GM12872 (cell line): Measurements from ENCODE around the gene SORCS3.

Experiments used
- TF ChIP-seq, protein P1 (sequence below): IDR thresholded peaks from 3 replicates; pipeline ENCODE4 v1.5.1; 2011; ENCODE audit warnings: low read depth, mild to moderate bottlenecking, low read length, moderate library complexity; ENCODE audit not compliant: insufficient read depth

Gene SORCS3

DNA sequence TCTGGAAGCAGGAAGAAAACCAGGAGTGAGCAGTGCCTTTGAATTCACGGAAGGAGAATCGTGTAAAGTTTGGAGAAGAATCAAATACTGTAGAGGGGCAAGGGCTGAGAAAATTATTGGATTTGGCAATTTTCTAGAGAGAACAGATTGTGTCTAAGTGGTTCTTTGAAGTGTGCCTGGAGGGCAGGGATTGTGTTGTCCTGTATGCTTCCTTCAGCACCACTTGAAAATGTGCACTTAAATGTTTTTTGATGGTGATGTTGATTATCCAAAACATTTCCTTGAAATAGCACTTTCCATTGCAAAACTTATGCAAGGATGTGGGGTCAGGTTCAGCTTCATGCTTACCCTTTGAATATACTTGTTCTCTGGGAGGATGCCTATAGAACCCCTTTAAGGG, 360.2 kb downstream of the SORCS3 start:
- TF ChIP-seq, protein P1, sequence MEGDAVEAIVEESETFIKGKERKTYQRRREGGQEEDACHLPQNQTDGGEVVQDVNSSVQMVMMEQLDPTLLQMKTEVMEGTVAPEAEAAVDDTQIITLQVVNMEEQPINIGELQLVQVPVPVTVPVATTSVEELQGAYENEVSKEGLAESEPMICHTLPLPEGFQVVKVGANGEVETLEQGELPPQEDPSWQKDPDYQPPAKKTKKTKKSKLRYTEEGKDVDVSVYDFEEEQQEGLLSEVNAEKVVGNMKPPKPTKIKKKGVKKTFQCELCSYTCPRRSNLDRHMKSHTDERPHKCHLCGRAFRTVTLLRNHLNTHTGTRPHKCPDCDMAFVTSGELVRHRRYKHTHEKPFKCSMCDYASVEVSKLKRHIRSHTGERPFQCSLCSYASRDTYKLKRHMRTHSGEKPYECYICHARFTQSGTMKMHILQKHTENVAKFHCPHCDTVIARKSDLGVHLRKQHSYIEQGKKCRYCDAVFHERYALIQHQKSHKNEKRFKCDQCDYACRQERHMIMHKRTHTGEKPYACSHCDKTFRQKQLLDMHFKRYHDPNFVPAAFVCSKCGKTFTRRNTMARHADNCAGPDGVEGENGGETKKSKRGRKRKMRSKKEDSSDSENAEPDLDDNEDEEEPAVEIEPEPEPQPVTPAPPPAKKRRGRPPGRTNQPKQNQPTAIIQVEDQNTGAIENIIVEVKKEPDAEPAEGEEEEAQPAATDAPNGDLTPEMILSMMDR, result no peak

DNA sequence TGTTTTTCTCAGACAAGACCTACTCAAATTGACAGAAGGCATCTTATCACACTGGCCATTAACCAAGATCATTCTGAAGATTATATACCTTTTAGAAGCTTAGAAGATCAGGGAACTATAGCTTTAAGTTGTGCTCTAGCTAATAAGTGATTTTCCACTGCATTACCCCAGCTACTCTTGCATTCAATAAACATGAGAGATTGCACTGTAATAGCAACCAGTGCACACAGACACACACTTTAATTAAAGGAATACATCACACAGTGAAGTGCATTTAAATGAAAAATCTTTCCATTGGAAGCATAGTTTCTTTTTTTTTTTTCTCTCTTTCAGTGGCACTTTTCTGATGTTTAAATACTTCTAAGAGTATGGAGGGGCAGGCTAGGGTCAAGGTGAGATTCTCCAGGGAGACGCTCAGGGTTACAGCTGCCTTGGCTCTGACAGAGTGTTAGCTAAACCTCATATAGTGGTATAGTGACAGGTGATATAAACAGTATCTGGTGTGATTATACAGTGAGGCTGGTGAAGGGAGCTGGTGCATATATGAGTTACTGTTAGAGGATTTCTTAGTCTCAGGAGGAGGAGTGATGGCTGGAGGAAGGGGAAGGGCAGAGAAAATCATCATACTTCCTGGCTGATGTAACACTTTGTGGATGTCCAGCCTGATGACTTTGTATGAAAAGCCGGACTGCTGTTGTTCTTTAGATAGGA, 369.5 kb downstream of the SORCS3 start:
- TF ChIP-seq, protein P1, result no peak

DNA sequence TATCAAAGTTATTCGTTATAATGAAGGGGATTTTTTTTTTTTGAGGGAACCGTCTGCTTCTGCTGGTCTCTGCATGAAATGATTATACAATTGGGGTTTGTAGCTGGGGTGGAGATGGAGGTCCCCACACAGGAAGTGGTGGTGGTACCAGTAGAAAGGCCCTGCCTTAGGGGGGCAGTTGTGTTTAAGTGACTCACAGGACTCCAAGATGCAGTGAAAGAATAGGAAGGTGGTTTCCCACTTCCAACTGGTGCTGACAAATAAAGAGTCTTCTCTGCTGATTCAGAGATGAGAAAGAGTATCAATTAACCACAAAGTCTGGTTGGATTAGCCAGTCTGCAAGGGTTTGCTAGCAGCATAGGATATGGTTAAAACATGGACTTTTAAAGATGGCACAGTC, 376.0 kb downstream of the SORCS3 start:
- TF ChIP-seq, protein P1, result no peak

DNA sequence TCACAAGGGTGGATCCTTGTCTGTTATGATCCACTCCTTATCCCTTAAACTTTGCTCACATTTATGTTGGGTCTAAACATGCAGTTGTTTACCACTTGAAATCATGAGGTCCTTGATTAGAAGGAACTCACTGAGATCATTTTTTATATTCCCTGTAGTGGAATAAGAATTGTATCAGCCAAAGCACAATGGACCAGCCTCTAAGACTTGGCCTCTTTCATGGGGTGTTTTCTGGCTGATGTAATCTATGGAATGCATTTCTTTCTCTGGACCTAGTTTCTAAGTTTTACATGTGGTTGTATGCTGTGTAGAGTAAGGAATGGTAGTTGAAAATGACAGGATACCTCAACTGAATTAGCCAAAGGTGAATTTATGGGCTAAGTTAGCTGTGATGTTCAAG, 376.6 kb downstream of the SORCS3 start:
- TF ChIP-seq, protein P1, result no peak

GRCh38 chr10:105023211-105024111, 382.4 kb downstream of the SORCS3 start:
- TF ChIP-seq, protein P1, result no peak

DNA sequence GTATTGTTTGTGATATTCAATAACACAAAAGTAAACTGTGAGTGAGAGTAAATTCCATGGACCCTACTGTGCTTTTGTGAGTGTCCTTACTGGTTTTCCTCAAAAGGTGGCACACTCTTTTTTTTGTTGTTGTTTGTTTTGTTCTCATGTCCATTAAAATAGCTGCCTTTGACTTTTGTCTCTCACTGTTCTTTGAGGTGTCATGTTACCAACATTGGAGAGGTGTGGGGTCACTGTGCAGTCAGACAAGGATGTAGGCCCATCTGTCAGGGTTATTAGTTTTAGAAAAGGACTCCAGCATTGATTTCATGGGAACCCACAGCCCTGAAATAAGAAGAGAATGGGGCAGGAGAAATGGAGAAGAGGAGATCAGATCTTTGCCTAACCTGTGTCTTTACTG, 383.1 kb downstream of the SORCS3 start:
- TF ChIP-seq, protein P1, result no peak

DNA sequence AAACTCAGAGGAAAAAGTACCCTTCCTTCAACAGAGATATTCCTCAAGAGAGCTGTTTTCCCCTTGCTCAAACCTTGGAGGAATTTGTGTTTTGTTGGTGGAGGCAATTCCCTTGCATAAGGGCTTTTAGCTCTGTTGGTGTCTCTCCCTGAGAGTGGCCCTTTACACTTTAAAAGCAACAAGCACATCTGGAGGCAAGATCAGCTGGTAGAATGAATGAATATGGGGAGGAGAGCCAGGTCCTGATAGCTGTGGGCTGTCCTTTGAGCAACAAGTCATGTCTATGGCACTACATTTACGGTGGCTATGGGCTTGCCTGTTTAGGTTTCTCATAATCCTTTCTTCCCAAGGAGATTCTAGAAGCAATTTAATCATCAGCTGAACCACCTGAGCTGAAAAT, 384.0 kb downstream of the SORCS3 start:
- TF ChIP-seq, protein P1, result no peak
